Left lung (tissue), 10 donors: Measurements from ENCODE around the gene GRM7. TPM values are rescaled to one million over a fixed set of nuclear protein-coding genes. Genes with fewer than 3 reads are reported as not detected.

Source experiments
- ATAC-seq: fragments of 200-7000 bp; cut with Tn5 transposase; one replicate; pipeline ENCODE4 v1.9.1; 2020; ENCODE audit warnings: moderate library complexity
- DNase-seq, 4 donors: peaks; one replicate each; pipeline ENCODE4 v3.0.0-alpha.2; 2013 to 2020
- H3K27ac ChIP-seq, 2 donors: fragments of 200-600 bp; sonication (generic) in 1 of 2; one replicate each; pipeline versions ENCODE4 v1.5.0 to v1.8.0; 2020 to 2021
- H3K27me3 ChIP-seq, 2 donors: fragments of 200-600 bp; sonication (generic) in 1 of 2; one replicate each; pipeline versions ENCODE4 v1.5.0 to v1.8.0; 2020 to 2021
- H3K36me3 ChIP-seq, 2 donors: fragments of 200-600 bp; sonication (generic) in 1 of 2; one replicate each; pipeline versions ENCODE4 v1.5.0 to v1.8.0; 2020 to 2021
- H3K4me1 ChIP-seq, 2 donors: fragments of 200-600 bp; one replicate each; pipeline ENCODE4 v1.8.0; 2021
- H3K4me3 ChIP-seq, 2 donors: fragments of 200-600 bp; sonication (generic) in 1 of 2; one replicate each; pipeline versions ENCODE4 v1.5.0 to v1.8.0; 2020 to 2021; ENCODE audit warnings: mild to moderate bottlenecking in 1 of 2
- H3K9me3 ChIP-seq, 2 donors: fragments of 200-600 bp; sonication (generic) in 1 of 2; one replicate each; pipeline versions ENCODE4 v1.5.0 to v1.8.0; 2020 to 2021
- intact Hi-C, 2 donors: fragments of 100-400 bp; cut with DNase I; formaldehyde crosslinking; loops; one replicate each; pipeline versions ENCODE4 v1.11.2 to v1.14.2; 2022
- polyA plus RNA-seq, 6 donors: library from polyadenylated mRNA; unstranded; fragments of 120-200 nt; gene quantifications; one replicate each; pipeline ENCODE4 v1.2.1, GENCODE V29; 2013; ENCODE audit not compliant: insufficient read length in 6 of 6
- total RNA-seq, 2 donors: library from RNA; stranded (reverse); fragmentation: NEBNext Ultra II Directional; extraction: Animal tissue kit (Norgen Biotek cat#: 25700); gene quantifications; one replicate each; pipeline ENCODE4 v1.2.1, GENCODE V29; 2021
- TF ChIP-seq, protein P1 (sequence below), 2 donors: fragments of 200-600 bp; sonication (generic) in 1 of 2; IDR thresholded peaks; one replicate each; pipeline versions ENCODE4 v1.5.0 to v1.8.0; 2021; ENCODE audit warnings: antibody characterized with exemption in 2 of 2
- donor health status: DM: no; HTN: yes; CAD: no.
- donor health status: DM: no; HTN: no; CAD: no.

GRM7 gene
- total and polyA plus RNA-seq, 8 donors: 0.04 to 0.72 (median 0.27) TPM

DNA sequence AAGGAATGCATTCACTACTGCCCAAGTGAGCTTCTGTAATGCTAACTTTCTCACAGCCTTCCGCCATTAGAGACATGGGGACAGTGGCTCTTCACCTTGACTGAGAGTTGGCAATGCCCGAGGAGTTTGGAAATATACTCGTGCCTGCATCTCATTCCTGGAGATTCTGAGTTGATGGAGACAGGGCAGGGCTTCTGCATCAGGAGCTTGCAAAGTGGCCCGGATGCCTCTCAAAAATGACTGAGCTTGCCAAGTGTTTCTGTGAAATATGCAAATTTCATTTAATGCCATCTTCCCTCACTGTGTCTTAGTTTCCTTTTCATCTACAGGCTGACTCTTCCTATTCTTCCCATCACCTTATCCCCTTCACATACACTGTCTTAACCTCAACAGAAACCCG, 346.2 kb downstream of the GRM7 start:
- H3K9me3 ChIP-seq: no peaks in the 10 kb centered on the region
- no peak for ATAC-seq
- no peak for DNase-seq
- TF ChIP-seq, protein P1, sequence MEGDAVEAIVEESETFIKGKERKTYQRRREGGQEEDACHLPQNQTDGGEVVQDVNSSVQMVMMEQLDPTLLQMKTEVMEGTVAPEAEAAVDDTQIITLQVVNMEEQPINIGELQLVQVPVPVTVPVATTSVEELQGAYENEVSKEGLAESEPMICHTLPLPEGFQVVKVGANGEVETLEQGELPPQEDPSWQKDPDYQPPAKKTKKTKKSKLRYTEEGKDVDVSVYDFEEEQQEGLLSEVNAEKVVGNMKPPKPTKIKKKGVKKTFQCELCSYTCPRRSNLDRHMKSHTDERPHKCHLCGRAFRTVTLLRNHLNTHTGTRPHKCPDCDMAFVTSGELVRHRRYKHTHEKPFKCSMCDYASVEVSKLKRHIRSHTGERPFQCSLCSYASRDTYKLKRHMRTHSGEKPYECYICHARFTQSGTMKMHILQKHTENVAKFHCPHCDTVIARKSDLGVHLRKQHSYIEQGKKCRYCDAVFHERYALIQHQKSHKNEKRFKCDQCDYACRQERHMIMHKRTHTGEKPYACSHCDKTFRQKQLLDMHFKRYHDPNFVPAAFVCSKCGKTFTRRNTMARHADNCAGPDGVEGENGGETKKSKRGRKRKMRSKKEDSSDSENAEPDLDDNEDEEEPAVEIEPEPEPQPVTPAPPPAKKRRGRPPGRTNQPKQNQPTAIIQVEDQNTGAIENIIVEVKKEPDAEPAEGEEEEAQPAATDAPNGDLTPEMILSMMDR (IDR thresholded peaks at IDR 0.05): no peak
- intact Hi-C loops: no loop called here
- no peak overlapping the region for H3K27ac ChIP-seq
- no peaks in the 10 kb centered on the region for H3K27me3 ChIP-seq
- no peak overlapping the region for H3K4me3 ChIP-seq
- H3K36me3 ChIP-seq: no peaks in the 10 kb centered on the region
- H3K4me1 ChIP-seq: no peaks in the 10 kb centered on the region

DNA sequence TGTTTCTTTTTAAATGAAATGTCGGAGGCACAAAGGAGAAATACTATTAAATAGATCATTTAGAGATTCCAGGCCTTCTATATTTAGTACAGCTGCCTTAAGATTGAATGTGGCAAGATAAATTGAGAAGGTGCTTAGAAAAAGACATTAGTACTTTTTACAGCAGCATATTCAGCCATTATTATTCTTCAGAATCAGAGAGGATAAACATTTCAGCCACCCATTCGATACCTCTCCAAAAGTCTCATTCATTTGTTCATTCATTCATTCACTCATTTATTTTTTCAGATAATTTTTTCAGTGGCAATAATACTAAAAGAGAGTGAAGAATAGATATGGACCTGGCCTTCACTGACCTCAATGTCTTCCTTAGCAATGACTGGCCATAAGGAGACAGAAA, 347.0 kb downstream of the GRM7 start:
- Histone ChIP-seq H3K36me3 (no peaks in the 10 kb centered on the region), H3K4me1 (no peaks in the 10 kb centered on the region), H3K27me3 (no peaks in the 10 kb centered on the region), H3K9me3 (no peaks in the 10 kb centered on the region), H3K27ac (no peak overlapping the region), H3K4me3 (no peak overlapping the region)
- ATAC-seq (no peak), DNase-seq (no peak)
- TF ChIP-seq, protein P1 (IDR thresholded peaks at IDR 0.05): no peak
- intact Hi-C loops: no loop called here

DNA sequence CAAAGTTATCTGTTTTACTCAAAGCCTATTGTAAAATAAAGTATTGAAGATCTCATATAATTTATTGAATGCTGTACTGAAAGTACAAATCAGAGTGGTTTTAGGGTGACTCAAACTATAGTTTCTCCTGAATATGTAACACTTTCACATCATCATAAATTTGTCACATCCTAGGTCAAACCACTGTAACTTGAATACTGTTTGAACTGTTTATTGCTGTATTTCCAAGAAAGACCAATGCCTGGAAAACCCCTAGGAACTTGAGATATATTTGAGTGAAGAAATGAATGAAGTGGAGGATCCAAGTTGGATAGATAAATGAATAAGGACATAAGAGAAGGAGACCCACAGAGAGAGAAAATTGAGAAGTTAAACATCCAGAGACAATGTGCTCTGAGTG, 348.2 kb downstream of the GRM7 start:
- DNase-seq (no peak), ATAC-seq (no peak)
- no peaks in the 10 kb centered on the region for H3K9me3 ChIP-seq

DNA sequence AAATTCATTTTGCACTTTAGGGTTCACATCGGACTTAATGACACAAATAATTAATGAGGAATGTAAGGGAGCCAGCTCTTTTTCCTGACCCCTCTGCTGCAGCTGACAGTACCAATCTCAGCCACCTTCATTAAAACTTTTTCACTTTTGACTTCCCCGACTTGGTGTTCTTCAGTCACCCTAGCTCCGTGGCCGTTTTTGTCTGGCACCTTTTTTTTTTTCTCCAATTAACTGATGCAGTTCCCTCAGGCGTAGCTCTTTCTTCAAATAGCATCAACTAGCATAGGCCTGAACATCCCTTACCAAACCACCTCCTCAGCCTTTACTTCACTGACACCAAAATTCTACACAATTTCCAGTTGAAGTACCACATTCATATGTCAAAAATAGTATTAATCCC, 350.8 kb downstream of the GRM7 start:
- Histone ChIP-seq H3K4me3 (no peak overlapping the region), H3K27ac (no peak overlapping the region), H3K27me3 (no peaks in the 10 kb centered on the region), H3K36me3 (no peaks in the 10 kb centered on the region), H3K4me1 (no peaks in the 10 kb centered on the region), H3K9me3 (no peaks in the 10 kb centered on the region)
- intact Hi-C loops: no loop called here
- TF ChIP-seq, protein P1 (IDR thresholded peaks at IDR 0.05): no peak
- DNase-seq (no peak), ATAC-seq (no peak)

More for the DNA sequence above, 348.2 kb downstream of the GRM7 start:
- Histone ChIP-seq H3K4me1 (no peaks in the 10 kb centered on the region), H3K27me3 (no peaks in the 10 kb centered on the region), H3K4me3 (no peak overlapping the region), H3K36me3 (no peaks in the 10 kb centered on the region), H3K27ac (no peak overlapping the region)
- intact Hi-C loops: no loop called here
- TF ChIP-seq, protein P1 (IDR thresholded peaks at IDR 0.05): no peak

DNA sequence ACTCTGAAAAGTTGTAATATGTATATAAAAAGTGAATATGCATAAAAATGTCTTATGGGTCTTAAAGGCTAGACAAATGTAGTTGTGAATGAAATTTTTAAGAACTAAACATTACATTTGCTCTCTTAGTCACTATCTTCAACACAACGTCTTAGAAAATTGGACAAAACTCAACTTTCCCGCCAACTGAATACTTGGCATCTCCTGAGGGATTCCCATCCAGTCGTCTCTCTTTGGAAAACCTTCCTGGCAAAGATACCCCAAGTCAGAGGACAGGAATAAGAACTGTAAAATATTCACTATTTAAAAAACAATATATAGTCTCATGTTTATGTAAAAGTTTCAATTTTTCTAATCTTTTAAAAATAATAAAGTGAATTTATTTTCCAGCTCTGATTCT, 354.8 kb downstream of the GRM7 start:
- TF ChIP-seq, protein P1 (IDR thresholded peaks at IDR 0.05): no peak
- H3K4me3 ChIP-seq: no peak overlapping the region
- H3K36me3 ChIP-seq: no peaks in the 10 kb centered on the region
- H3K27me3 ChIP-seq: no peaks in the 10 kb centered on the region
- no peak for DNase-seq
- H3K27ac ChIP-seq: no peak overlapping the region
- intact Hi-C loops: no loop called here
- no peaks in the 10 kb centered on the region for H3K4me1 ChIP-seq
- H3K9me3 ChIP-seq: no peaks in the 10 kb centered on the region
- no peak for ATAC-seq
